ENCODE measurements around the gene NAPEPLD. TPM values are rescaled to one million over a fixed set of nuclear protein-coding genes. Genes with fewer than 3 reads are reported as not detected.

NAPEPLD gene
- total RNA-seq, 3 donors from 2014 or later = 43.9 to 71.0 (median 45.9) TPM

DNA sequence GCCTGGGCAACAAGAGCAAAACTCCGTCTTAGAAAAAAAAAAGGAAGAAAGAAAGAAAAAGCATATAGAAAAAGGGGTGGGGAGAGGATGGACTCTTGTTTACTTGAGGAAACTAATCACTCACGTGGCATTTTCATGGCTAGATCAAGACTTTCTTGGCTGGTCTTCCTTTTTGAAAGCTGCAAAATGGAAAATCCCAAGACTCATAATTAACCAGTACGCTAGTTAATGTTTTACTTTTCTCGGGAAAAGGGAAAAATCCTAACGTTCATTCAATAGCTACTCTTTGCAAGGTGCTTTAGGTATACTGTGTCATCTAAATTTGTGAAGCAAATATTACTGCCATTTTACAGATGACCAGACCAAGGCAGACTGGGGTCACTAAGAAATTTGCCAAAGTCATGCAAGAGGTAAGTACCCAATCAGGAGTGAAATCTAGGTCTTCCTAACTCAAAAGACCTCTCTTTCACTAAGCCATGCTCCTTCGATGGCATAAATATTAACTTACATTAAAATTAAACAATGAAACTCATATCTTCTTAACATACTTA, 24.4 kb downstream of the NAPEPLD start:
- H3K4me1 ChIP-seq (ENCODE audit: low read depth) = peaks cover 33% of the 10 kb centered on the region
- DNase-seq (no peak), ATAC-seq (peak; percentile 49)
- intact Hi-C loops (cut with DNase I, micrococcal nuclease) = no loop called here
- TF ChIP-seq, protein P1, sequence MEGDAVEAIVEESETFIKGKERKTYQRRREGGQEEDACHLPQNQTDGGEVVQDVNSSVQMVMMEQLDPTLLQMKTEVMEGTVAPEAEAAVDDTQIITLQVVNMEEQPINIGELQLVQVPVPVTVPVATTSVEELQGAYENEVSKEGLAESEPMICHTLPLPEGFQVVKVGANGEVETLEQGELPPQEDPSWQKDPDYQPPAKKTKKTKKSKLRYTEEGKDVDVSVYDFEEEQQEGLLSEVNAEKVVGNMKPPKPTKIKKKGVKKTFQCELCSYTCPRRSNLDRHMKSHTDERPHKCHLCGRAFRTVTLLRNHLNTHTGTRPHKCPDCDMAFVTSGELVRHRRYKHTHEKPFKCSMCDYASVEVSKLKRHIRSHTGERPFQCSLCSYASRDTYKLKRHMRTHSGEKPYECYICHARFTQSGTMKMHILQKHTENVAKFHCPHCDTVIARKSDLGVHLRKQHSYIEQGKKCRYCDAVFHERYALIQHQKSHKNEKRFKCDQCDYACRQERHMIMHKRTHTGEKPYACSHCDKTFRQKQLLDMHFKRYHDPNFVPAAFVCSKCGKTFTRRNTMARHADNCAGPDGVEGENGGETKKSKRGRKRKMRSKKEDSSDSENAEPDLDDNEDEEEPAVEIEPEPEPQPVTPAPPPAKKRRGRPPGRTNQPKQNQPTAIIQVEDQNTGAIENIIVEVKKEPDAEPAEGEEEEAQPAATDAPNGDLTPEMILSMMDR (IDR thresholded peaks at IDR 0.05) = no peak
- no peaks in the 10 kb centered on the region for H3K9me3 ChIP-seq
- H3K36me3 ChIP-seq (ENCODE audit: low read depth) = no peaks in the 10 kb centered on the region
- no peak overlapping the region for H3K4me3 ChIP-seq

GRCh38 chr7:103123529-103123928, 25.4 kb downstream of the NAPEPLD start:
- ATAC-seq (no peak), DNase-seq (no peak)
- intact Hi-C loops (cut with DNase I, micrococcal nuclease) = no loop called here
- H3K36me3 ChIP-seq (ENCODE audit: low read depth) = no peaks in the 10 kb centered on the region
- TF ChIP-seq, protein P1 (IDR thresholded peaks at IDR 0.05) = no peak
- peaks cover 30% of the 10 kb centered on the region for H3K4me1 ChIP-seq (ENCODE audit: low read depth)
- H3K9me3 ChIP-seq = no peaks in the 10 kb centered on the region
- H3K4me3 ChIP-seq = no peak overlapping the region

GRCh38 chr7:103121641-103122040, 27.3 kb downstream of the NAPEPLD start:
- ATAC-seq = peak; percentile 92

GRCh38 chr7:103120362-103120761, 28.5 kb downstream of the NAPEPLD start:
- intact Hi-C loops (cut with DNase I, micrococcal nuclease) = no loop called here
- no peaks in the 10 kb centered on the region for H3K36me3 ChIP-seq (ENCODE audit: low read depth)
- DNase-seq (no peak), ATAC-seq (no peak)
- H3K4me1 ChIP-seq (ENCODE audit: low read depth) = peaks cover 24% of the 10 kb centered on the region
- TF ChIP-seq, protein P1 (IDR thresholded peaks at IDR 0.05) = no peak
- no peak overlapping the region for H3K4me3 ChIP-seq
- H3K9me3 ChIP-seq = no peaks in the 10 kb centered on the region

More at GRCh38 chr7:103121641-103122040, 27.3 kb downstream of the NAPEPLD start:
- H3K9me3 ChIP-seq = no peaks in the 10 kb centered on the region
- DNase-seq = peak in 1 of 3 donors; percentile 45
- H3K36me3 ChIP-seq (ENCODE audit: low read depth) = no peaks in the 10 kb centered on the region
- peaks cover 30% of the 10 kb centered on the region for H3K4me1 ChIP-seq (ENCODE audit: low read depth)
- intact Hi-C loops (cut with DNase I, micrococcal nuclease) = no loop called here
- TF ChIP-seq, protein P1 (IDR thresholded peaks at IDR 0.05) = no peak
- no peak overlapping the region for H3K4me3 ChIP-seq

DNA sequence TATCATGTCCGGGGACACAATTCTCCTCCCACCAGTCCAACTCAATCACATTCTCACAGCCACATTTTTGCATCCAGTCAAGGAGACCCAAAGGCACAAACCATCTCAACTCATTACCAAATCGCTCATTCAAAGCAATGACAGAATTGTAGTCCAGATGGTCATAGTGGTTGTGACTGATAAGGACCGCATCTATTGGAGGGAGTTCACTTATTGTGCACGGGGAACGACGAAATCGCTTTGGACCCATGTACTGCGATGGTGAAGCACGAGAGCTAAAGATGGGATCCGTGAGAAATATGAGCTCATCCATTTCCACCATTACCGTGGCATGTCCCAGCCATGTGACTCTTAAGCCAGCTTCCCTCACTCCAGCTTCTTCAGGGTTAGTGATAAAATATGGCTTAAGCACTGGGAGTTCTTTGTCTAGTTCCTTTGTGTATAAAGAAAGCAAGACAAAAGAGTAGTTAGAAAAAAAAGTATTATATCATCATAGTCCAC, 29.1 kb downstream of the NAPEPLD start:
- peaks cover 19% of the 10 kb centered on the region for H3K4me1 ChIP-seq (ENCODE audit: low read depth)
- no peaks in the 10 kb centered on the region for H3K9me3 ChIP-seq
- intact Hi-C loops (cut with DNase I, micrococcal nuclease) = no loop called here
- ATAC-seq = no peak
- H3K4me3 ChIP-seq = no peak overlapping the region
- H3K36me3 ChIP-seq (ENCODE audit: low read depth) = no peaks in the 10 kb centered on the region
- TF ChIP-seq, protein P1 (IDR thresholded peaks at IDR 0.05) = no peak
- no peak for DNase-seq

All from mucosa of descending colon (tissue), 3 donors.